HG03521 (cell line): ENCODE measurements around the gene GAP43.
"Not testable (repeated sequence)": the region's sequence is repeated elsewhere in the genome, so short reads cannot be mapped to it uniquely, and the experiment has no call there.

Experiments
- ATAC-seq: cut with Tn5 transposase; IDR thresholded peaks from one replicate; pipeline ENCODE4 v1.9.1; 2021; ENCODE audit warnings: mild to moderate bottlenecking, moderate library complexity; ENCODE audit not compliant: unreplicated experiment

GAP43 gene

GRCh38 chr3:115741650-115742049 lies 118.3 kb downstream of the GAP43 start:
- no peak for ATAC-seq

DNA sequence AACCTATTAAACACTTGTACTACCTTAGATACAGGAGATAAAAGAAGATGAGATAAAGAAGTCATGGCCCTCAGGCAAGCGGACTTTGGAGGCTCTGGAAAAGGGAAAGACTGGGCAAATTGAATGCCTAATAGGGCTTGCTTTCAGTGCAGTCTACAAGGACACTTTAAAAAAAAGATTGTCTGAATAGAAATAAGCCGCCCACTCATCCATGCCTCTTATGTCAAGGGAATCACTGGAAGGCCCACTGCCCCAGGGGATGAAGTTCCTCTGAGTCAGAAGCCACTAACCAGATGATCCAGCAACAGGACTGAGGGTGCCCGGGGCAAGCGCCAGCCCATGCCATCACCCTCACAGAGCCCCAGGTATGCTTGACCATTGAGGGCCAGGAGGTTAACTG lies 121.2 kb downstream of the GAP43 start:
- ATAC-seq: not testable (repeated sequence)

- ATAC-seq: not testable (repeated sequence)
Observed at GRCh38 chr3:115752978-115753377, 129.7 kb downstream of the GAP43 start.

DNA sequence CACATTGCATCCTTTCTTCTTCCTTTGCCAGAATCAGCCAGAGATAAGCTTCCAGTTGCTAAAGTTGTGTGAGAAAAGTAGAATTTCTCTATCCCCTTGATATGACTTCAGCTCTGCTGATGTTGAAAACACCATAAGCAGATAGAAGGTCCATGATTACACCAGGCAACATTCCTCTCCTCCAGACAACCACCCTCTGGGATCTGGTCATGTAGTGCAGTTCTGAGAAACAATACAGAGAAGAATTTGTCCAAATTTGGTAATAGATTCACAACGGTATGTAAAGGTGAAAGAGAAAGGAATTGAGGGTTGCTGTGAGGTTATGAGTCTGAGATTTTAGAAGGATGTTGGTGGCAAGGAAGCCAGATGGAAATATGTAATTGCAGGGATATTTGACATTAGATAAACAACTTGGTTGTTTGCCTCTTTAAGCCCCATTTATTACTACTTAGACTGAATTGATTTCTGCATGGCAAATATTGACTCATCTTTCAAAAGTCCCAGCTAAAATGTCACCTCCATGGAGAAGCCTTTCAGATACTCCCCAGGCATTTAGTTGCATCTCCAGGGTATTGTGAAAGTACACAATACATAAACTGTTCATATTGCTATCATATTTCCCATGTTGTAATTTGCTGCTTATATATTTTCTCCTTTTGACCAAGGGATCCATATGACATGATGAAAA lies 134.9 kb downstream of the GAP43 start:
- no peak for ATAC-seq

- no peak for ATAC-seq
Observed at GRCh38 chr3:115760716-115761115, 137.4 kb downstream of the GAP43 start.

DNA sequence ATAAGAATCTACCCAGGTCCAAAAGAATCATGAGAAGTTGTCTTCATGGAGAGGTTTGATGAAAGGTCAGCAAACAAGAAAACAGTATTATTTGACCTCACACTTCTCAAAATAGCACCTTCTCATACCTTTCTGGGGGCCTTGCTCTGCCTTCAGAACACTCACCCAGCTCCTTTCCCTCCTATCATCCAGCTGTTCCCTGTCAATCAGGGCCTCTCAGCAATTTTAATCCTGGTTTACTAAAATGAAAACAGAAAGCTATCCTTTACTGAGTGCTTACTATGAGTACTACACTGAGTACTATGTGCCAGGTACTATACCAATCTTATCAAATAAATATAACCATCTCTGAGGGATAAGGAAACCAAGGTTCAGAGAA lies 138.6 kb downstream of the GAP43 start:
- no peak for ATAC-seq

GRCh38 chr3:115766587-115767482 lies 143.5 kb downstream of the GAP43 start:
- no peak for ATAC-seq

DNA sequence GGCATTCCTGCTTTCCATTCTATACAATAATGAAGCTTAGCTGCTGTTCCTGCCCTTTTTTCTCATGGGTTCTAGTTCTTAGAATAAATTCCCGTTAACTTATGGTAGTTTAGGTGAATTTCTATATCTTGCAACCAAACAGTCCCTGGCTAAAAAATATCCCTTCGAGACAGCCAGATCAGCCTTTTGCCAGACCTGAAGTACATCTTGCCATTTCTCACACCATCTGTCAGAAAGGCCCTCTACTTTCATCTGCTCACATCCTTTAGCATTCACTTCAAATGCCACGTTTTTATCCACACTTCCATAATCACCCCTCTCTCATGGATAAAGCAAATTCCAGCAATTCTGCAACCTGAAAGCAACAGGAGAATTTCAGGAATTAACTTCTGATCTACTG lies 145.4 kb downstream of the GAP43 start:
- no peak for ATAC-seq
